ENCODE results near the gene CHRND.

The CHRND gene

GRCh38 chr2:232502911-232503808 is 22.8 kb upstream of the CHRND start:
- DNase-seq (ENCODE audit: low read depth in 2 of 2): peak in 1 of 2 donors; percentile 15

- no peak for DNase-seq (ENCODE audit: low read depth in 2 of 2)
Measured at GRCh38 chr2:232503809-232504323, 22.1 kb upstream of the CHRND start.

DNA sequence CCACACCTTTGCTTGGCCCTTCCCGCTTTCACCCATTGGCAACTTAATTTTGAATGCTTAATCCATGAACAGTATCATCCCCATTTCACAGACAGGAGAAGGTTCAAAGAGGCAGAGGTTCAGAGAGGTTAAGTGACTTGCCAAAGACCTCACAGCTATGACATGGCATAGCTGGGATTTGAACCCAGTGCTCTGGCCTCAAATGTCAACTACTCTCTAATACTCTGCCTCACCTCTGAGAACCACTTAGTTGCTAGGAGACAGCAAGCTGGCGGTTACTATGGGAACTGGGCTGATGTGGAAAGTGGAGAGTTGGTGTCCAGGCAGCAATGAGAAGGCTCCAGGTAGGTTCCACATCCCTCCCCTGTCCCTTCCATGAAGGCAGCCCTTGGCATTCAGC is 21.5 kb upstream of the CHRND start:
- no peak for DNase-seq (ENCODE audit: low read depth in 2 of 2)

- no peak for DNase-seq (ENCODE audit: low read depth in 2 of 2)
Measured at GRCh38 chr2:232505856-232506255, 20.1 kb upstream of the CHRND start.

- DNase-seq (ENCODE audit: low read depth in 2 of 2): no peak
Measured at GRCh38 chr2:232506709-232507108, 19.3 kb upstream of the CHRND start.

- DNase-seq (ENCODE audit: low read depth in 2 of 2): no peak
Measured at GRCh38 chr2:232508251-232508650, 17.7 kb upstream of the CHRND start.

DNA sequence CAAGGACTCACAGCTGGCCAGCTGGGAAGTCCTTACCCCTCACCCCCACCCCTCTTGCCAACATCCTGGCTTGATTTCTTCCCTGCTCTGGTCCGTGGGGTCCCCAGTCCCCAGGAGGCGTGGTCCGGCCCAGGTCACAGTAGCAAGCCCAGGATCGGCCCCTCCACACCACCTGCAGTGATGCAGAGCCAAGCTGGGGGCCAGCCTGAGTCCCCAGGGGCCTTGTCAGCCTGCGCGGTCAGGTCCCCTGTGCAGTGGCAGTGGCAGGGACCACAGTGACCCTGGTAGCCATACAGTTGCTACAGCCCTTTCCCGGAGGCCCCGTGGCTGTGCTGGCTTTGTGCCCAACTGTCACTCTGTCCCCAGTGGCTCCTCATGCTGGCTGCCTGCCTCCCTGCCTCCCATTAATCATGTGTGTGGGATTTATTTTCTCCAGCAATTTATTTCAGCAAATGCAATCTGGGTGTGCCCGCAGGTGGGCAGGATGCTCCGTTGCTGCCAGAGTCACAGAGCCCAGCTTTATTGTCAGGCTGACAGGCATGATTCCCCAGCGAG is 14.5 kb upstream of the CHRND start:
- no peak for DNase-seq (ENCODE audit: low read depth in 2 of 2)

DNA sequence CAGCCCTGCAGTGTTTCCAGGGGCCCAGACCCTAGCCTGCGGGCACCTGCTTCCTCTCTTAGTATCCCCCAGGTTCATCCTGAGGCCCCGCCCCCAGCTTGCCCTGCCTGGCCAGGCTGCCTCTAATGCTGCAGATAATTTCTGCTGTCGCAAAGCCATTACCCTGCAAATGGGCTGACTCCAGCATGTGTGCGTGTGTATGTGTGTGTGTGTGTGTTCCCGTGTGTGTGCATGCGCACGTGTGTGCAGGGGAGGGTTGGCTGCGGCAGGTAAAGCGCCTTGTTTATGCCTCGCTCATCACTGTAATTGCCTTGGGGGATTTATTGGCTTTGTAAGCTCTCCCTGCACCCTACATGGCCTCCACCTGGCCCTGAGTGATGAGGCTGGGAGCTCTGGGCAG is 13.4 kb upstream of the CHRND start:
- no peak for DNase-seq (ENCODE audit: low read depth in 2 of 2)

- DNase-seq (ENCODE audit: low read depth in 2 of 2): no peak
Measured at GRCh38 chr2:232513353-232513752, 12.6 kb upstream of the CHRND start.

- no peak for DNase-seq (ENCODE audit: low read depth in 2 of 2)
Measured at GRCh38 chr2:232515639-232516038, 10.3 kb upstream of the CHRND start.

GRCh38 chr2:232516551-232516950 is 9.4 kb upstream of the CHRND start:
- DNase-seq (ENCODE audit: low read depth in 2 of 2): no peak

DNA sequence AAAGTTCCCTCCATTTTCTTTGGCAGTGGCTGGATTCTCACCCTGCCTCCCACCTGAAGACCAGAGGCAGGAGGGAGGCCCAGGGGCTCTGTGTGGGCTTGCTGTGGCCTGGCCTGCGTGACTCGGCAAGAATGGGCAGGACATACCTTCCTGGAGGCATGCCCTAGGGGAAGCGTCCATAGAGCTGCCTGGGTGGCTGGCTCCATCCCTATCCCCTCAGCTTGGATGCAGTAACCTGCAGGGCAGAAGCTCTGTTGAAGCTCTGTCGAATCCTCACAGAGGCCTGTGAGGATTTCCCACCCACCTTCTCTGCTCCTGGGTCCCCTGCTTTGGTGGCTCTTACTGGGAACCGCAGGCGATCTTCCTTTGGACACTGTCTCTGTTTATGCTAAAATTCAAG is 7.1 kb upstream of the CHRND start:
- no peak for DNase-seq (ENCODE audit: low read depth in 2 of 2)

DNA sequence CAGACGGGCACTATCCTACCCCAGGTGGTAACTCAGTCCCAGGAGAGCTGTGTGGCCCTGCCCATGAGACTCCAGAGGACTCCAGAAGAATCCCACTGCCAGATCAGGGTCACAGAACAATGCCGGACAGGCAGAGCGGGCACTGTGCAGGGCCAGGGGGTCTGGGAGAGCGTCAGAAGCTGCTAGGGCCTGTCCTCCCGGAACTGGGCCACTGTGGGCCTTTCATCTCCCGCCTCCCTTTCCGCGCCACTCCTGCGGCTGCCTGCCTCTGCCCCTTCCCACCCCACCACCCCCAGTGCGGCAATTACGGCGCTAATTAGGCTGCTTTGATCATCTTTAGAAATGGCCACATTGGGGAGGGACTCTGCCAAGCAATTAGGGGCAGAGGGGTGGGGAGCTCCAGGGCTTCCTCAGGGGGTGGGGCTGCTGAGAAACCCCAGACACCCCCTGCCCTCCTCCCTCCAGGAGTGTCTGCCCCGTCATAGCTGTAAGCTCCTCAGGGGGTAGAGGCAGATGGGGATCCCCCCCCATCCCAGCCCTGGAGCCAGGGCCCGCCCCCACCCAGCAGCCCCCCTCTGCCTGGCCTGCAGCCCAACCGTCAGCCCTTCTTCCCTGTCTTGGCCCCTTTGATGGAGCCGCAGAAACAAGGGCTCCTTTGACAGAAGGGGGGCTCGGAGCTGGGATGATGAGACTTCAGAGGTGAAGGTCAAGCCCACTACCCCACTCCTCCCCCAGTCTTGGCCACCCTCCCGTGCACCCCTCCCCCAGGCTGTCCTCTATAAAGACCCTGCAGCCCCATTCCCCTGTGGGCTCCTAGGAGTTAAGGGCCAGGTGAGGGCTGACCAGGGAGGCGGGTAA is 6.2 kb upstream of the CHRND start, which contains the start of gene PRSS56:
Gene PRSS56 (plus strand): TSS at position 808 of the 858 bp plus-strand sequence. CDS start 211 bp downstream, outside the sequence.
- DNase-seq (ENCODE audit: low read depth in 2 of 2): no peak

DNA sequence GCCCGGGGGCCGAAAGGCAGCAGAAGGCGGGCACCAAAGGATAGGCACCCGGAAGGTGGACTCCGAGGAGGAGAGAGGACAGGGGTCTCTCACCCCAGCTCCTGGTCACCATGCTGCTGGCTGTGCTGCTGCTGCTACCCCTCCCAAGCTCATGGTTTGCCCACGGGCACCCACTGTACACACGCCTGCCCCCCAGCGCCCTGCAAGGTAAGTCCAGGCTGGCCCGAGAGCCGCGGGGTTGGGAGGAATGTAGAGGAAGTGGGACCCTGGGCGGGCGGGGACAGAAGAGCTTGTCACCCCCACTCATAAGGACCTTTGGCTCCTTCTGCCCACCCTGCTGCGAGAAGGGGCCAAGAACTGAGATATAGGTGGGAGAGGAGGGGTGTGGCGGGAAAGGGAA is 5.5 kb upstream of the CHRND start:
- DNase-seq (ENCODE audit: low read depth in 2 of 2): no peak

DNA sequence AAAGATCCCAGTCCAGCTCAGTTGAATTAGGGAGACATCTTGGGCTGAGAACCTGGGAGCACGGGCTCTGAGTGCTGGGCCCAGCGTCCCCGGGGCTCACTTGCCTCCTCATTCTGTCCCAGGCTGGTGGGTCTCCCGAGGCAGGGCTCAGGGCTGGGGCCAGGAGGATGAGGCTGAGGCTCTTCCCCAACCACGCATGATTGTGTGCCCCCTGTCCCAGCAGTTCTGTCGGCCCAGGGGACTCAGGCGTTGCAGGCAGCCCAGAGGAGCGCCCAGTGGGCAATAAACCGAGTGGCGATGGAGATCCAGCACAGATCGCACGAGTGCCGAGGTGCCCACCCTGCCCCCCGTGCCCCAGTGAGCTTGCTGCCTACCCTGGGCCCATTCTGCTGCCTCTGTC is 4.9 kb upstream of the CHRND start:
- no peak for DNase-seq (ENCODE audit: low read depth in 2 of 2)

GRCh38 chr2:232521959-232522622 is 3.9 kb upstream of the CHRND start:
- DNase-seq (ENCODE audit: low read depth in 2 of 2): peak; percentile 15 to 42

GRCh38 chr2:232522623-232523401 is 3.1 kb upstream of the CHRND start:
- no peak for DNase-seq (ENCODE audit: low read depth in 2 of 2)

DNA sequence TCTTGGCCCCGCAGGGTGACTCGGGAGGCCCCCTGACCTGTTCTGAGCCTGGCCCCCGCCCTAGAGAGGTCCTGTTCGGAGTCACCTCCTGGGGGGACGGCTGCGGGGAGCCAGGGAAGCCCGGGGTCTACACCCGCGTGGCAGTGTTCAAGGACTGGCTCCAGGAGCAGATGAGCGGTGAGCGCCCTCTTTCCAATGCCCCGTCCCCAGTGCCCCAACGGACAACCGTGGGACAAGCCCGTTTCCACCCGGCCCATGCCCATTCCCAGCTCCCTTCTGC is 2.6 kb upstream of the CHRND start:
- DNase-seq (ENCODE audit: low read depth in 2 of 2): no peak

- DNase-seq (ENCODE audit: low read depth in 2 of 2): no peak
Measured at GRCh38 chr2:232523682-232524597, 2.0 kb upstream of the CHRND start.

GRCh38 chr2:232524771-232525170 is 1.2 kb upstream of the CHRND start:
- no peak for DNase-seq (ENCODE audit: low read depth in 2 of 2)
